Hematopoietic multipotent progenitor cell (in vitro differentiated cells): ENCODE results near the gene SASH1. TPM values are rescaled to one million over a fixed set of nuclear protein-coding genes. Genes with fewer than 3 reads are reported as not detected.

ENCODE experiments used
- DNase-seq, 3 donors: peaks; one replicate each; pipeline ENCODE4 v3.0.0-alpha.2; 2011 to 2015; ENCODE audit warnings: low read depth in 2 of 3, low spot score in 2 of 3
- total RNA-seq: library from RNA; depleted of rRNA; stranded (reverse); fragments of >200 nt; gene quantifications from one replicate; pipeline ENCODE4 v1.2.3, GENCODE V29; 2012

The SASH1 gene
- total RNA-seq, 1 donor = 0.27 TPM

DNA sequence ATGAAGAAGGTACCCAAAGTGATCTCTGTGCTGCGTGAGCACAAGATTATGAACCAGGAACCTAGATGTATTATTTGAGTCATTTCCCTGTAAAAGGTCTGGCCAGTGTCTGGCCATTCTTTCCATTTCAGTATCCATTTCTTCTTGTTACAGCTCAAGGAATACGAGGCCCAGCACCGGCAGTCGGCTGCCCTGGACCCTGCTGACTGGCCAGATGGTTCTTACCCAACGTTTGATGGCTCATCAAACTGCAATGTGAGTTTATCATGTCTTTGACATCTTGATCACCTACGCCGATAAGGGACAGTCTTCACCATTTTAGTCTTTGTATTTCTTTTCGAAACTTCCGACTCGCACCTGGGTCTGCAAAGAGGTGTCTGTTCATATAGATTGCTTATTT is 144.8 kb downstream of the SASH1 start:
- no peak for DNase-seq

GRCh38 chr6:148491638-148492251 is 149.1 kb downstream of the SASH1 start:
- DNase-seq = no peak

- no peak for DNase-seq
These were observed 150.1 kb downstream of the SASH1 start for GRCh38 chr6:148492654-148493290.

DNA sequence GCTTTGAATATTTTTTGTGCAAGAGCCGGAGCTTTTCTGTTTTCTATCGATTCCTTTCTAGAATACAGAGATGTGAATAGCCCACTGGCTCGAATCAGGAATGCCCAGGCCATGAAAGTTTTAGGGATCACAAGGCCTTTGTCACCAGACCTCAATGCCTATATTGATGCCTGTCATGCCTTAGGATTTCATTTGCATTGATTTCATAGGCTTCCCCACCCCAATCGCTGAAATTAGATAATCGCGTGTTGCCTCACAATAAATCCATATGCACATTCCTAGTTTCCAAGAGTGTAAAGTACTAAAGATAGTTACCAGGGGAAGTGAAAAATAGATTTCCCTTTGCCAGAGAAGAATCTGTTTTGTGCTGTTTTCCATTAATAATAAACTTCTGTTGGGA is 150.8 kb downstream of the SASH1 start:
- no peak for DNase-seq

GRCh38 chr6:148494226-148494625 is 151.6 kb downstream of the SASH1 start:
- no peak for DNase-seq

- DNase-seq = no peak
These were observed 152.4 kb downstream of the SASH1 start for GRCh38 chr6:148495029-148495428.

- DNase-seq = no peak
These were observed 154.6 kb downstream of the SASH1 start for GRCh38 chr6:148497257-148497656.

DNA sequence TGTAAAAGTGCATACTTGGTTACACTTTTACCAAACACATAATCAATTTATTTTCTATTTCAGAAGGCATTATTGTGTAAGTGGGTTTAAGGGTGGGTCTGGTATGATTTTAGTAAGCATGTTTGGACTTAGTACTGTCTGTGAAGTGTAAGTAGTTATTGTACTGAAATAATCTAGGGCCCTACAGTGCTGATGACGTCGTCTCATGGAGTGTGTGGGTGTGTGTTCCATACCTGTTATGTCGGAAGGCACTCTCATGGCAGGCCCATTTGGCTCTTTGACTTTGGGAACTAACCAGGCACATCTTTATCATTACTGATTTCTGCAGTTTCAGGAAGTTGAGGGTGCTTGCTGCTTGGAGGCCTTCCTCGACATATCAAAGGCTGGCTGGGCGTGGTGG is 155.1 kb downstream of the SASH1 start:
- DNase-seq = no peak

- DNase-seq = no peak
These were observed 157.8 kb downstream of the SASH1 start for GRCh38 chr6:148500402-148500801.

DNA sequence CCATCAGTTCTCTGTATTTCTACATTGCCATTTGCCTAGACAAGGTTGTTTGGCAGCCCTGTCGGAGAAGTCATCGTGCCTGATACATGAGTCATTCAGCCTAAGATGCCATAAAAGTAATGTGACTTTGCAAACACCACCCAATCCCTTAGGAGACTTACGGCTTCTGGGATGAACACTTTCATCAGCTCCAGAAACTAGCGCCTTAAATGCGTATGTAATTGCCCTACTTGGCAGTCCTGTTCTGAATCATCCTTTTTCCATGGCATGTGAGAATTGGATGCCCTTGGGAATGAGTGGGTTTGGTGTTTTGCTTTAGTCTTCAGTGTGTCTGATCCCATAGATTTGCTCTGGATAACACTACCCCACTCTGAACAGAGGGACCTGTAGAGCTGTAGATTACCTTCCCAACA is 158.5 kb downstream of the SASH1 start:
- DNase-seq = no peak

- no peak for DNase-seq
These were observed 159.6 kb downstream of the SASH1 start for GRCh38 chr6:148502083-148502772.

DNA sequence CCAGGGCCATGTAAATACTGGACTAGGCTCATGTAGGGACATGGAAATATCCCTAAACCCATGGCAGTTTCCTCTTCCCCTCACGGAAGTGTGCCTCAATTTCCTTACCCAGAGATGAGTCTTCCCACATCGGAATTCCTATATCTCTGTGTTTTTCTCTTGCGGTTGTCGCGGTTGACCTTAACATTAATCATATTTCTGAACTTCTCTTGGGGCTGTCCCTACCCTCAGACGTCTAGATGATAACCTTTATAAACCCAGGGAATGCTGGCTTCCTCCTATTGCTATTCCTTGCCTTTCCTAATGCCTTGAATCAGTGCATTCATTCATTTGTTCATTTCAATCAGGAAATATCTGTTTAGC is 160.1 kb downstream of the SASH1 start:
- DNase-seq = no peak

DNA sequence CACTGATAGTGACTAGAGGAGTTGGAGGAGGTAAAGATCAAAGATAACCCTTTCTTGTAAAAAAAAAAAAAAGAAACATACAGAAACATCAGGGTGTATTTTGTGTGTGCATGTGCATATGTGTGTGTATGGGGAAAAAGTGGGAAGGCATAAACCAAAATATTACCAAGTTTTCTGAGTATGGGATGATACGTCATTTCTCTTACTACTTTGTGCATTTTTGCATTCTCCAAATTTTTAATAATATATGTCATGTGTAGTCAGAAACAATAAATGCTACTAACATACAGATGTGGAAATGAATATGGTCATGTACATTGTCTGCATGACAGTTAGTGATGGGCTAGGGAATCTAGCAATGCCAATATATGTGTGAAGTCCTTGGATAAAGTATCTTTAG is 161.1 kb downstream of the SASH1 start:
- no peak for DNase-seq

DNA sequence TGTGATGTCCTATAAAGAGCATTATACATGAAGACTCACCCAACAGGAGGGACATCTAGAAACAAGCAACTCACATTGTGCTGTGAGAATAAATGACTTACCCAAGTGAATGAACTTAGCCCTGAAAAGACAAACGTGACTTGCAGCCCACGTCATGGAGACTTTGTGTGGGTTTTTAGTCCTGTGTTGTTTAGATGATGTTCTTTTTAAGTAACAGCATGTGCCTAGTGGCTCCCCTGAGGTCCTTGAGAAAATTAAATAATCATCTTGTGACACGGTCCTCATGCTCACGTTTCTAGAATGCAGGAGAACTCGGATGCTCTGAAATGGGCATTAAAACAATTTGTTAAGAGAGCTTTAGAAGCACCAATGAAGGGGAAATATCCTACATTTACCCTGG is 165.1 kb downstream of the SASH1 start:
- no peak for DNase-seq

GRCh38 chr6:148508401-148509041 is 165.9 kb downstream of the SASH1 start:
- DNase-seq = no peak

DNA sequence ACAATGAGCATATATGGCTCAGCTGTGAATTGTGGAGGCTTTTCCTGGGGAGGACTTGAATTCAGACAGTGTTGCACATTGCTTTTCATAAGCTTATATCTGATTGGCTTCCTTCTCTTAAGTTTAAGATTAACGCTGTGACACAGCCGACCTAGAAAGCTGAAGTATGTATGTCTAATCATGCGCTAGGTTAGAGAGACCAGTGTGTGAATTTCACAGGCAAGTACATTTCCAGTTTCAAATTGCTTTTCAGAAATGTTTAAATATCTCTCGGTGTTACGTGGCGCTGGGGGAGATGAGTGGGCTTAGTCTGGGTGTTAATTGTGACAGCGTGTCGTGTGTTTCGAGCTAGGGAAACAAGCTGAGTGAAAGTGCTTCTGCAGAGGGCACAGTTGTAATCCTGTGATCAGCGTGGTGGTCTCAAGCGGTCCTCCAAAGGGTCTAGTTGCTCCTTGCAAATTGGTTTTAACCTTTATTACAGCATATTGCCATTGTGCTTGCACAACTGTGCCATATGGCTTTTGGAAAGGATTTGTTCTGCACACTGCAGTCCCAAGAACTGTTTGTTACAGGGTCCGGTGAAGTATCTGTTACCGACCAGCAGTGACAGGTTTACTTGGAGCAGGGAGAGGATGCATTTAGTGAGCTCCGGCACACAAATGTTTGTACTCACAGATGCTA is 166.6 kb downstream of the SASH1 start:
- no peak for DNase-seq

DNA sequence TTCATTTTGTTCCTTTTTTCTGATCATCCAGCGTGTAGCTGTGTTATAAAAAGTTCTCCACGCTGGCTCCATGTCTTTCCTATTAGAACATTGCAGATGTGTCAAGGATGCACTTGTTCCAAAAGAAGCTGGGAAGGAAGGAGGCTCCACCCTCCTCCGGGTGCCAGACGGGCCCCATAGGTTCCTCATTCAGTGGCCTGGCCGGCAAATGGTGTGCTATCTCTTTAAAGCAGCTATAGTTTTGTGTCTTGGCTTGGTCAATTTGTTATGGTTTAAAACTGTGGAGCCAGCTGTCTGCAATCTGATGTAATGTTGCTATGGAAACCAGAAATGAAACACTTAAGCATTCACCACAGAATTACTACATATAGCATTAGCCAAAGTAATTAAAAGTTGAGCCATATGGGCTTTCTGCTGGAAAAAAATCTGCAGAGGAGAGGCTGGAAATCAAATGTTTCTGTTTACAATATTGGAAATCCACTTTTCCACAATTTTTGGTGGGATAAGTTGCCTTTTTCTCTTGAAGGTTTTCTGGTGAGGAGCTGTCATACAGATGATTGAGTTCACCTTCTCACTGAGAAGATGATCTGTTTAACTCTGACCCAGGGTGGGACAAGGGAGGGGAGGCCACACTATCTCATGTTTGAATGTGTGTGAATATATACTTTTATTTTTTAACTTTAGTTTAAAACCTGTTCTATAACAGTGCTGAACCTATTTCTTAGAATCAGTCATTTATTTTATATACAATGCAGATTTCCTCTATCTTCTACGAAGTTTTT is 167.4 kb downstream of the SASH1 start:
- peak in 2 of 3 donors; percentile 55 to 86 for DNase-seq

DNA sequence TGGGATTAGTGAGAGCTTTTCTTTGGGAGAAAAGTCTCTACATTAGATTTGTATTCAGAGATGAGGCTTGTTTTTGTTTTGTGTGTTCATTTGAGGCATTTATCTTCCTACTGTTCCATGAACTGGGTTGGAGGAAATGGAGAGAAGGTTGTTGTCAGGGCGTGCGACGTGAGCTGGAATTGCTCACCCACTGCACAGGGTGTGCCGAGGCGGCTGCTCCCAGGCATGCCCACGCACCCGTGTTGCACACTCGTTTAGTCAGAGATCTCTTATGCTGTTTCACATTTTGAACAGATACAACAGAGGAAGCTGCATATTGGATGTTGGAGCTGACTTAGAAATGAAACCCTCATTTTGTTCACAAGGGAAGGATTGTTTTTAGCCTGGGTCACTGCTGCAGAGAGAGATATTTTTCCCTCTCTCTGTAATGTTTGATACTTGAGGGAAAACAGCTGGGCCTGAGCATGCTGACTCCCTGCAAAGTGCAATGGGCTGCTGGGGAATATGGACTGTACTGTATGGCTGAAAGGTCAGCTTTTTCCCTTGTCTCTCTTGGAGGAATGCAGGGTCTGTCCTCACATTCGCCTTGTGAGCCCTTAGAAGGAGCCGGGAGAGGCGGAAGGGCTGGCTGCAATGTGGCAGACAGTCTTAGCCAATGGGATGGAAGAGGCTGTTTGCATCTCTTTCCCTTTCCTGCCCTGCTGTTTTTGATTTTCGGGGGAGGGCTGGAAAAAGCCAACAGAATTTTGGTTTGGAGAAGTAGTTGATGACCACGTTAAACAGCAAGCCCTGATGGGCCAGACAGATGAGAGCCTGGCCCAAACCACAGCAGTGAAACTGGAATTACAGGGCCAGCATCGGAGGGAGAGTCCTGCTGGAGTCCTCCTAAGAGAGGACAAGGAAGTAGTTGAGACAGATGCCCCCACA is 170.8 kb downstream of the SASH1 start:
- no peak for DNase-seq

DNA sequence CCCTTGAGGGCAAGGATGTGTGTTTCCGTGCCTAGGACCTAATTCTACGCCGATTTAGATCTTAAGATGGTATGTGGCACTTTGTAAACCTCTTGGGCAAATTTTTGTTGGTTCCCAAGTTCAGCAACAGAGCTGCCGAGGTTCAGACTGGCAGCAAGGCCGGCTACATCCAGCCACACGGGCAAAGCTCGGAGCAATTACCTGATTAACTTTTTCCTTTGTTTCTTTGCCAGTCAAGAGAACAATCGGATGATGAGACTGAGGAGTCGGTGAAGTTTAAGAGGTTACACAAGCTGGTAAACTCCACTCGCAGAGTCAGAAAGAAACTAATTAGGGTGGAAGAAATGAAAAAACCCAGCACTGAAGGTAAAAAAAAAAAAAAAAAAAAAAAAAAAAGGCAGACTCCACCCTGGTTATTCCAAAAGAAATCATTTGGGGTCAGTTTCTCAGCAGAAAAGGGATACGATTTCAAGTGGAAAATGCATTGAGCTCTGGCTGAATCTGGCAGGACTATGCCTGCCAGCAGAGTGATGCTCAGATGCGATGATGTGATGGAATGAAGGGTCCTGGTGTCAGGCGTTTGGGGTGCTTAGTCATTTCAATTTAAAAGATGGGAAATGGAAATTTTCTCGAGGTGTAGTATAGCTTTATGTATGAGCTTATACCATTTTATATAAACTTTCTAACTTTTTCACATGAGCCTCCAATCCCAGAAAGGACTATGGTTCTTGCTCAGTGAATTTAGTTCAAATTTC is 171.6 kb downstream of the SASH1 start:
- no peak for DNase-seq
